Osteoblast (primary cell): ENCODE measurements around the gene MRRF. TPM values are rescaled to one million over a fixed set of nuclear protein-coding genes. Genes with fewer than 3 reads are reported as not detected.

Source experiments
- DNase-seq: peaks from one replicate; pipeline ENCODE4 v3.0.0; 2011; ENCODE audit warnings: low spot score, mixed read lengths; ENCODE audit not compliant: insufficient read length; ENCODE audit errors: missing footprints
- H2AFZ ChIP-seq: 2 replicates; pipeline ENCODE4 v1.6.0; 2011; ENCODE audit warnings: mild to moderate bottlenecking, low read length
- H3K27ac ChIP-seq: 2 replicates; pipeline ENCODE4 v1.5.1; 2011; ENCODE audit warnings: mild to moderate bottlenecking, low read depth, low read length, moderate library complexity
- H3K27me3 ChIP-seq: 2 replicates; pipeline ENCODE4 v1.6.0; 2012; ENCODE audit warnings: mild to moderate bottlenecking, control low read depth, inconsistent platforms, low read length, moderate library complexity; ENCODE audit not compliant: insufficient read depth
- H3K36me3 ChIP-seq: 2 replicates; pipeline ENCODE4 v1.5.1; 2011; ENCODE audit warnings: mild to moderate bottlenecking, low read length, control low read depth, moderate library complexity; ENCODE audit not compliant: insufficient read depth
- H3K4me1 ChIP-seq: 2 replicates; pipeline ENCODE4 v1.5.1; 2011; ENCODE audit warnings: mild to moderate bottlenecking, low read length, control low read depth, moderate library complexity; ENCODE audit not compliant: insufficient read depth
- H3K4me2 ChIP-seq: 2 replicates; pipeline ENCODE4 v1.6.0; 2011; ENCODE audit warnings: mild to moderate bottlenecking, low read length; ENCODE audit not compliant: insufficient read depth
- H3K4me3 ChIP-seq: fragments of 200-600 bp; sonication (generic); 3 replicates; pipeline ENCODE4 v1.5.1; 2012; ENCODE audit warnings: mild to moderate bottlenecking, low read length, inconsistent platforms; ENCODE audit not compliant: insufficient read depth
- H3K79me2 ChIP-seq: 2 replicates; pipeline ENCODE4 v1.6.0; 2012; ENCODE audit warnings: mild to moderate bottlenecking, low read length, control low read depth, inconsistent platforms; ENCODE audit not compliant: insufficient read depth
- H3K9me3 ChIP-seq: 2 replicates; pipeline ENCODE4 v1.5.1; 2011; ENCODE audit warnings: low read depth, low read length, control low read depth
- H4K20me1 ChIP-seq: 2 replicates; pipeline ENCODE4 v1.6.0; 2012; ENCODE audit warnings: mild to moderate bottlenecking, low read length, control low read depth; ENCODE audit not compliant: insufficient read depth
- CTCF ChIP-seq: IDR thresholded peaks from 2 replicates; pipeline ENCODE4 v1.5.1; 2011; ENCODE audit warnings: mild to moderate bottlenecking, low read depth, low read length, moderate library complexity; ENCODE audit errors: extremely low read depth
- total RNA-seq: library from RNA; depleted of rRNA; stranded (reverse); fragments of >200 nt; gene quantifications from 2 replicates; pipeline ENCODE4 v1.2.3, GENCODE V29; 2012

MRRF gene
- total RNA-seq, 1 donor, result 35.8 TPM

GRCh38 chr9:122348288-122348777 is 83.7 kb downstream of the MRRF start:
- Histone ChIP-seq H3K36me3 (no peaks in the 10 kb centered on the region), H3K4me1 (peaks cover 3% of the 10 kb centered on the region), H2AFZ (no peak overlapping the region), H3K27me3 (peaks cover 8% of the 10 kb centered on the region), H3K27ac (no peak overlapping the region), H3K4me2 (no peak overlapping the region), H3K79me2 (no peaks in the 10 kb centered on the region), H3K9me3 (no peaks in the 10 kb centered on the region), H3K4me3 (no peak overlapping the region), H4K20me1 (no peaks in the 10 kb centered on the region)
- TF ChIP-seq CTCF, result no peak
- no peak for DNase-seq

GRCh38 chr9:122348791-122349190 is 84.1 kb downstream of the MRRF start:
- TF ChIP-seq CTCF, result no peak
- H3K4me2 ChIP-seq, result no peak overlapping the region
- H3K36me3 ChIP-seq, result no peaks in the 10 kb centered on the region
- no peaks in the 10 kb centered on the region for H3K9me3 ChIP-seq
- H3K4me3 ChIP-seq, result no peak overlapping the region
- DNase-seq, result peak; percentile 39
- H3K27ac ChIP-seq, result no peak overlapping the region
- peaks cover 3% of the 10 kb centered on the region for H3K4me1 ChIP-seq
- H3K79me2 ChIP-seq, result no peaks in the 10 kb centered on the region
- H3K27me3 ChIP-seq, result peaks cover 8% of the 10 kb centered on the region
- H2AFZ ChIP-seq, result no peak overlapping the region
- H4K20me1 ChIP-seq, result no peaks in the 10 kb centered on the region

- Histone ChIP-seq H4K20me1 (no peaks in the 10 kb centered on the region), H3K4me3 (no peak overlapping the region), H3K79me2 (no peaks in the 10 kb centered on the region), H3K27me3 (peaks cover 8% of the 10 kb centered on the region), H3K36me3 (no peaks in the 10 kb centered on the region), H3K4me2 (no peak overlapping the region), H3K9me3 (no peaks in the 10 kb centered on the region), H3K27ac (no peak overlapping the region), H2AFZ (no peak overlapping the region), H3K4me1 (peaks cover 3% of the 10 kb centered on the region)
- TF ChIP-seq CTCF, result no peak
- DNase-seq, result no peak
These were observed 84.5 kb downstream of the MRRF start for GRCh38 chr9:122349201-122349600.

- H4K20me1 ChIP-seq, result no peaks in the 10 kb centered on the region
- H3K36me3 ChIP-seq, result no peaks in the 10 kb centered on the region
- TF ChIP-seq CTCF, result peak; percentile 91
- no peak overlapping the region for H3K4me3 ChIP-seq
- no peak overlapping the region for H3K4me2 ChIP-seq
- peaks cover 3% of the 10 kb centered on the region for H3K4me1 ChIP-seq
- H3K9me3 ChIP-seq, result no peaks in the 10 kb centered on the region
- no peak overlapping the region for H3K27ac ChIP-seq
- H3K27me3 ChIP-seq, result peaks cover 8% of the 10 kb centered on the region
- peak; percentile 98 for DNase-seq
- no peak overlapping the region for H2AFZ ChIP-seq
- H3K79me2 ChIP-seq, result no peaks in the 10 kb centered on the region
These were observed 86.1 kb downstream of the MRRF start for GRCh38 chr9:122350577-122351355.
